ENCODE results near the gene BMF. TPM values are rescaled to one million over a fixed set of nuclear protein-coding genes. Genes with fewer than 3 reads are reported as not detected.

Gene BMF
- total RNA-seq, 1 donor from 2014 or later: 153 TPM

- peak overlapping the region; percentile 92 for H3K27ac Mint-ChIP-seq (ENCODE audit: unreplicated experiment)
- peaks cover 13% of the 10 kb centered on the region for H3K27me3 Mint-ChIP-seq (ENCODE audit: unreplicated experiment)
- no peaks in the 10 kb centered on the region for H3K9me3 Mint-ChIP-seq (ENCODE audit: unreplicated experiment)
- no peak for TF ChIP-seq CTCF (IDR thresholded peaks at IDR 0.05; ENCODE audit: unreplicated experiment)
- peaks cover 29% of the 10 kb centered on the region for H3K4me1 Mint-ChIP-seq (ENCODE audit: unreplicated experiment)
- peak; percentile 52 for DNase-seq (ENCODE audit: low spot score)
- peaks cover 5% of the 10 kb centered on the region for H3K36me3 Mint-ChIP-seq (ENCODE audit: low read depth, unreplicated experiment)
- H3K4me3 Mint-ChIP-seq (ENCODE audit: unreplicated experiment): peak overlapping the region; percentile 5
Measured at GRCh38 chr15:40072216-40072990, 36.3 kb downstream of the BMF start.

- no peak for TF ChIP-seq CTCF (IDR thresholded peaks at IDR 0.05; ENCODE audit: unreplicated experiment)
- no peak for DNase-seq (ENCODE audit: low spot score)
- Mint-ChIP-seq H3K27me3 (ENCODE audit: unreplicated experiment) (peaks cover 11% of the 10 kb centered on the region), H3K36me3 (ENCODE audit: low read depth, unreplicated experiment) (peaks cover 4% of the 10 kb centered on the region), H3K9me3 (ENCODE audit: unreplicated experiment) (no peaks in the 10 kb centered on the region), H3K4me3 (ENCODE audit: unreplicated experiment) (no peak overlapping the region), H3K4me1 (ENCODE audit: unreplicated experiment) (peaks cover 27% of the 10 kb centered on the region), H3K27ac (ENCODE audit: unreplicated experiment) (no peak overlapping the region)
Measured at GRCh38 chr15:40070608-40071218, 38.0 kb downstream of the BMF start.

- no peaks in the 10 kb centered on the region for H3K36me3 Mint-ChIP-seq (ENCODE audit: low read depth, unreplicated experiment)
- H3K4me1 Mint-ChIP-seq (ENCODE audit: unreplicated experiment): peaks cover 22% of the 10 kb centered on the region
- H3K4me3 Mint-ChIP-seq (ENCODE audit: unreplicated experiment): no peak overlapping the region
- no peaks in the 10 kb centered on the region for H3K9me3 Mint-ChIP-seq (ENCODE audit: unreplicated experiment)
- peaks cover 9% of the 10 kb centered on the region for H3K27me3 Mint-ChIP-seq (ENCODE audit: unreplicated experiment)
- no peak for TF ChIP-seq CTCF (IDR thresholded peaks at IDR 0.05; ENCODE audit: unreplicated experiment)
- H3K27ac Mint-ChIP-seq (ENCODE audit: unreplicated experiment): no peak overlapping the region
- no peak for DNase-seq (ENCODE audit: low spot score)
Measured at GRCh38 chr15:40070166-40070557, 38.5 kb downstream of the BMF start.

GRCh38 chr15:40069178-40070165 lies 39.2 kb downstream of the BMF start:
- no peak for TF ChIP-seq CTCF (IDR thresholded peaks at IDR 0.05; ENCODE audit: unreplicated experiment)
- DNase-seq (ENCODE audit: low spot score): no peak
- peaks cover 9% of the 10 kb centered on the region for H3K27me3 Mint-ChIP-seq (ENCODE audit: unreplicated experiment)
- H3K36me3 Mint-ChIP-seq (ENCODE audit: low read depth, unreplicated experiment): no peaks in the 10 kb centered on the region
- H3K27ac Mint-ChIP-seq (ENCODE audit: unreplicated experiment): no peak overlapping the region
- H3K4me3 Mint-ChIP-seq (ENCODE audit: unreplicated experiment): no peak overlapping the region
- H3K4me1 Mint-ChIP-seq (ENCODE audit: unreplicated experiment): peaks cover 28% of the 10 kb centered on the region
- H3K9me3 Mint-ChIP-seq (ENCODE audit: unreplicated experiment): no peaks in the 10 kb centered on the region

All from endothelial cell (in vitro differentiated cells).